ENCODE measurements around the gene RIC3.

Gene RIC3

GRCh38 chr11:8097062-8097461 is 71.8 kb downstream of the RIC3 start:
- H3K9ac ChIP-seq (ENCODE audit: low read depth, low read length) = no peak overlapping the region
- no peak overlapping the region for H3K4me2 ChIP-seq (ENCODE audit: insufficient read depth, low read length)
- no peak for DNase-seq
- no peaks in the 10 kb centered on the region for H3K4me1 ChIP-seq (ENCODE audit: insufficient read depth, low read length)
- no peaks in the 10 kb centered on the region for H3K9me3 ChIP-seq (ENCODE audit: insufficient read depth, low read length, severe bottlenecking)
- no peak for ATAC-seq (ENCODE audit: insufficient read depth, low read depth)
- no peak overlapping the region for H2AFZ ChIP-seq (ENCODE audit: low read depth, low read length)
- H3K4me3 ChIP-seq (ENCODE audit: low read depth in 1 of 2, low read length in 2 of 2) = no peak overlapping the region
- H3K27me3 ChIP-seq (ENCODE audit: insufficient read depth, low read length, poor library complexity) = no peaks in the 10 kb centered on the region
- no peaks in the 10 kb centered on the region; the same call in none of the 2 replicates for H4K20me1 ChIP-seq (ENCODE audit: insufficient read depth, low read length)
- H3K79me2 ChIP-seq (ENCODE audit: insufficient read depth, low read length) = no peaks in the 10 kb centered on the region
- H3K36me3 ChIP-seq (ENCODE audit: insufficient read depth, low read length) = no peaks in the 10 kb centered on the region
- no peak overlapping the region for H3K27ac ChIP-seq (ENCODE audit: low read length)
- TF ChIP-seq CTCF (IDR thresholded peaks at IDR 0.05; ENCODE audit: borderline replicate concordance, extremely low read depth, low read length, poor library complexity, severe bottlenecking) (no peak), EZH2 (IDR thresholded peaks at IDR 0.05; ENCODE audit: borderline replicate concordance, low read depth, low read length, severe bottlenecking) (no peak)

- no peaks in the 10 kb centered on the region for H3K27me3 ChIP-seq (ENCODE audit: insufficient read depth, low read length, poor library complexity)
- ATAC-seq (ENCODE audit: insufficient read depth, low read depth) (no peak), DNase-seq (no peak)
- H3K9ac ChIP-seq (ENCODE audit: low read depth, low read length) = no peak overlapping the region
- no peaks in the 10 kb centered on the region for H3K4me1 ChIP-seq (ENCODE audit: insufficient read depth, low read length)
- no peaks in the 10 kb centered on the region for H3K9me3 ChIP-seq (ENCODE audit: insufficient read depth, low read length, severe bottlenecking)
- no peaks in the 10 kb centered on the region for H3K36me3 ChIP-seq (ENCODE audit: insufficient read depth, low read length)
- TF ChIP-seq EZH2 (IDR thresholded peaks at IDR 0.05; ENCODE audit: borderline replicate concordance, low read depth, low read length, severe bottlenecking) = no peak
- no peak for TF ChIP-seq CTCF (IDR thresholded peaks at IDR 0.05; ENCODE audit: borderline replicate concordance, extremely low read depth, low read length, poor library complexity, severe bottlenecking)
- H3K27ac ChIP-seq (ENCODE audit: low read length) = no peak overlapping the region
- no peak overlapping the region for H2AFZ ChIP-seq (ENCODE audit: low read depth, low read length)
- H3K79me2 ChIP-seq (ENCODE audit: insufficient read depth, low read length) = no peaks in the 10 kb centered on the region
- no peak overlapping the region for H3K4me3 ChIP-seq (ENCODE audit: low read depth in 1 of 2, low read length in 2 of 2)
- H4K20me1 ChIP-seq (ENCODE audit: insufficient read depth, low read length) = no peaks in the 10 kb centered on the region; the same call in none of the 2 replicates
- H3K4me2 ChIP-seq (ENCODE audit: insufficient read depth, low read length) = no peak overlapping the region
Measured at GRCh38 chr11:8096575-8096974, 72.2 kb downstream of the RIC3 start.

GRCh38 chr11:8095806-8096522 is 72.9 kb downstream of the RIC3 start:
- H3K4me2 ChIP-seq (ENCODE audit: insufficient read depth, low read length) = no peak overlapping the region
- H3K9me3 ChIP-seq (ENCODE audit: insufficient read depth, low read length, severe bottlenecking) = no peaks in the 10 kb centered on the region
- DNase-seq = no peak
- TF ChIP-seq EZH2 (IDR thresholded peaks at IDR 0.05; ENCODE audit: borderline replicate concordance, low read depth, low read length, severe bottlenecking) = no peak
- TF ChIP-seq CTCF (IDR thresholded peaks at IDR 0.05; ENCODE audit: borderline replicate concordance, extremely low read depth, low read length, poor library complexity, severe bottlenecking) = no peak
- no peak overlapping the region for H2AFZ ChIP-seq (ENCODE audit: low read depth, low read length)
- H3K79me2 ChIP-seq (ENCODE audit: insufficient read depth, low read length) = no peaks in the 10 kb centered on the region
- no peaks in the 10 kb centered on the region for H3K27me3 ChIP-seq (ENCODE audit: insufficient read depth, low read length, poor library complexity)
- ATAC-seq (ENCODE audit: insufficient read depth, low read depth) = no peak
- H3K4me1 ChIP-seq (ENCODE audit: insufficient read depth, low read length) = no peaks in the 10 kb centered on the region
- no peak overlapping the region for H3K9ac ChIP-seq (ENCODE audit: low read depth, low read length)
- H3K27ac ChIP-seq (ENCODE audit: low read length) = no peak overlapping the region
- no peak overlapping the region for H3K4me3 ChIP-seq (ENCODE audit: low read depth in 1 of 2, low read length in 2 of 2)
- H3K36me3 ChIP-seq (ENCODE audit: insufficient read depth, low read length) = no peaks in the 10 kb centered on the region
- no peaks in the 10 kb centered on the region; the same call in none of the 2 replicates for H4K20me1 ChIP-seq (ENCODE audit: insufficient read depth, low read length)

All from DND-41 (cell line).